Pancreas (tissue), 10 donors: Measurements from ENCODE around the gene MMADHC. TPM values are rescaled to one million over a fixed set of nuclear protein-coding genes. Genes with fewer than 3 reads are reported as not detected.
"Not testable (repeated sequence)": the region's sequence is repeated elsewhere in the genome, so short reads cannot be mapped to it uniquely, and the experiment has no call there.

ENCODE experiments used
- ATAC-seq, 4 donors: fragments of 200-7000 bp; cut with Tn5 transposase; one replicate each; pipeline versions ENCODE4 v1.8.0 to v1.9.1; 2020; ENCODE audit warnings: mild to moderate bottlenecking in 4 of 4, moderate library complexity in 4 of 4
- DNase-seq, 6 donors: peaks; one replicate each; pipeline ENCODE4 v3.0.0-alpha.2; 2020
- FAIRE-seq: peaks from 2 replicates; lab custom pipeline; 2012; peaks lifted over from hg19 to GRCh38; lab: Jason Lieb, UNC
- H3K27ac ChIP-seq, 4 donors: fragments of 200-600 bp; sonication (generic); 1 replicate in 3 of 4; 2 replicates in 1 of 4; pipeline versions ENCODE4 v1.5.0 to v1.8.0; 2020
- H3K27me3 ChIP-seq, 4 donors: fragments of 200-600 bp; one replicate each; pipeline ENCODE4 v1.8.0; 2021
- H3K36me3 ChIP-seq, 3 donors: fragments of 200-600 bp; sonication (generic) in 1 of 3; one replicate each; pipeline versions ENCODE4 v1.5.0 to v1.8.0; 2020 to 2021
- H3K4me1 ChIP-seq, 3 donors: fragments of 200-600 bp; one replicate each; pipeline ENCODE4 v1.8.0; 2021
- H3K4me3 ChIP-seq, 4 donors: fragments of 200-600 bp; sonication (generic) in 2 of 4; one replicate each; pipeline versions ENCODE4 v1.5.0 to v1.8.0; 2020 to 2021
- H3K9me3 ChIP-seq, 4 donors: fragments of 200-600 bp; one replicate each; pipeline ENCODE4 v1.8.0; 2021
- WGBS, 2 donors: extraction: QIAGEN DNeasy Blood & Tissue Kit; methylation state at CpG; one replicate each; pipeline ENCODE4 v1.1.7; 2013; 5-methylcytosine and 5-hydroxymethylcytosine counted together
- intact Hi-C, 3 donors: fragments of 100-400 bp; cut with DNase I; formaldehyde crosslinking; loops; one replicate each; pipeline versions ENCODE4 v1.11.1 to v1.14.2; 2022
- polyA plus RNA-seq, 2 donors: library from polyadenylated mRNA; stranded (reverse); fragments of 200-250 nt; gene quantifications; one replicate each; pipeline ENCODE4 v1.2.3, GENCODE V29; 2013
- total RNA-seq, 6 donors: library from RNA; stranded (reverse); fragmentation: NEBNext Ultra II Directional in 4 of 6; extraction: Animal tissue kit (Norgen Biotek cat#: 25700) in 4 of 6; gene quantifications; one replicate each; pipeline versions ENCODE4 v1.2.1 to v1.2.4, GENCODE V29; 2021 to 2023
- TF ChIP-seq, protein P1 (sequence below), 4 donors: fragments of 200-600 bp; sonication (generic) in 3 of 4; IDR thresholded peaks; one replicate each; pipeline versions ENCODE4 v1.5.0 to v1.8.0; 2021; ENCODE audit warnings: antibody characterized with exemption in 4 of 4
- donor health status: healthy with polysubstance abuse.
- donor health status: DM: no; HTN: no; CAD: no; lungs with moderate emphysema.
- donor health status: DM: no; HTN: no; CAD: no.
- donor health status: control.
- donor health status: control.
- donor health status: Bipolar disorder and iron deficiency.
- donor health status: DM: yes; HTN: yes; CAD: no.
- donor health status: DM: no; HTN: no; CAD: no.
- donor health status: DM: no; HTN: no; CAD: no.
- donor health status: DM: yes; HTN: yes; CAD: no.

MMADHC gene
- total and polyA plus RNA-seq, 8 donors: 20.1 to 68.0 (median 57.4) TPM

DNA sequence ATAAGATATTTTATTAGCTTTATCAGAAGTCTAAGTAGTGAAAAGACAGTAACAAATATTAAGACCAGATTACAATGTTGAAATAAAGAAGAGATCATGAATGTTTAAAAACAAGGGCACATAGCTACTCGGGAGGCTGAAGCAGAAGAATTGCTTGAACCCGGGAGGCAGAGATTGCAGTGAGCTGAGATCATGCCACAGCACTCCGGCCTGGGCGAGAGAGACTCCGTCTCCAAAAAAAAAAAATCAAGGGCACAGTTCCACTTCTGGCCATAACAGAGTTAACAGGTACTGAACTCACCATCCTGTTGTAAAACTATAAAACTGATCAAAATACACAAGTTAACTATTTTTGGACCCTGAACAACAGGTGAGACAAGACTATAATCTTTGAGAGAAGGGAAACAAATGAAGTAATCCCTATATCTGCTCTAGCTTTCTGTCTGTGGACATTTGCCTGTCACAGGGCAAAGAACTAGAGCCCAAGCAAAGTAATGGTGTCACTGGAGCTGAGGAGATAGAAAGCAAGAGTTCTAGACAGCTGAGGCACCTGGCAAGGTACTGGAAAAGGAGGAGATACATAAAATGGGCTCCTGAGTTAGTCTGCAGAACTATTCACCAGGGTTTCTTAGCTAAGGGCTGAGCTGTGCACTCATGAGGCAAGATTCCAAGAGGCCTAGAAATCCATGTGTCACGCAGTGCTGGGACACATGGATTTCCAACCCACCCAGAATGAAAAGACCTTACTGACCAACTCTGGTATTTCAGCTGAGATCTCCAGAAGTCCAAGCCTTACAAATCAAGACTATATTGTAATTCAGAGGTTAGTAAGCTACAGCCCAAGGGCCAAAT, 15.2 kb downstream of the MMADHC start:
- H3K4me1 ChIP-seq: peaks cover 0 to 8% (median 0%) of the 10 kb centered on the region in 3 donors
- peaks cover 0 to 52% (median 29%) of the 10 kb centered on the region in 3 donors for H3K36me3 ChIP-seq
- DNase-seq (no peak), FAIRE-seq (no peak), ATAC-seq (peak in 2 of 4 donors; percentile 27 to 38)
- H3K9me3 ChIP-seq: no peaks in the 10 kb centered on the region
- H3K27ac ChIP-seq: no peak overlapping the region
- WGBS, 2 donors: 75 to 81% methylated on average over 6 of the region's 6 CpGs
- no peak overlapping the region for H3K4me3 ChIP-seq
- no peaks in the 10 kb centered on the region for H3K27me3 ChIP-seq
- TF ChIP-seq, protein P1, sequence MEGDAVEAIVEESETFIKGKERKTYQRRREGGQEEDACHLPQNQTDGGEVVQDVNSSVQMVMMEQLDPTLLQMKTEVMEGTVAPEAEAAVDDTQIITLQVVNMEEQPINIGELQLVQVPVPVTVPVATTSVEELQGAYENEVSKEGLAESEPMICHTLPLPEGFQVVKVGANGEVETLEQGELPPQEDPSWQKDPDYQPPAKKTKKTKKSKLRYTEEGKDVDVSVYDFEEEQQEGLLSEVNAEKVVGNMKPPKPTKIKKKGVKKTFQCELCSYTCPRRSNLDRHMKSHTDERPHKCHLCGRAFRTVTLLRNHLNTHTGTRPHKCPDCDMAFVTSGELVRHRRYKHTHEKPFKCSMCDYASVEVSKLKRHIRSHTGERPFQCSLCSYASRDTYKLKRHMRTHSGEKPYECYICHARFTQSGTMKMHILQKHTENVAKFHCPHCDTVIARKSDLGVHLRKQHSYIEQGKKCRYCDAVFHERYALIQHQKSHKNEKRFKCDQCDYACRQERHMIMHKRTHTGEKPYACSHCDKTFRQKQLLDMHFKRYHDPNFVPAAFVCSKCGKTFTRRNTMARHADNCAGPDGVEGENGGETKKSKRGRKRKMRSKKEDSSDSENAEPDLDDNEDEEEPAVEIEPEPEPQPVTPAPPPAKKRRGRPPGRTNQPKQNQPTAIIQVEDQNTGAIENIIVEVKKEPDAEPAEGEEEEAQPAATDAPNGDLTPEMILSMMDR (IDR thresholded peaks at IDR 0.05): no peak
- intact Hi-C loops: no loop called here

DNA sequence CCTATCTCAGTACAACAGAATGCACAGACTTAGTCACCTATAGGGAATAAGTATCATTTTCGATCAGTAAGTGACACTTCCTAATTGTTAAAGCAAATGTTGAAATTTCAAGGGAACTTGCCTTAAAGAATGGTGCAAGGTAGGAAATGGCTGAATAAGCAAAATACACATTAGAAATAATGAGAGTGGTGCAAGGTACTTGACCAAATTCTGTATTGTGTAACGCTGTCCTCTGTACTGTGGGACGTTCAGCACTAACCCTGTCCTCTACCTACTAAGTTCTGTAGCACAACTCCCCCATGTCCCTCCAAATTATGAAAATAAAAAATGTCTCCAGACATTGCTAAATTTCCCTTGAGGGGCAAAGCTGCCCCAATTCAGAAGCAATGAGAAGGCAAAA, 19.4 kb downstream of the MMADHC start:
- DNase-seq: no peak
- FAIRE-seq: no peak
- ATAC-seq: no peak
- no peaks in the 10 kb centered on the region for H3K9me3 ChIP-seq
- TF ChIP-seq, protein P1 (IDR thresholded peaks at IDR 0.05): no peak
- no peaks in the 10 kb centered on the region for H3K27me3 ChIP-seq
- intact Hi-C loops: loop anchor here in 1 of 3 donors (5.0 kb wide), 1 partner anchor 546 kb away; no protein-coding TSS in a partner anchor
- H3K4me3 ChIP-seq: no peak overlapping the region
- peaks cover 0 to 32% (median 19%) of the 10 kb centered on the region in 3 donors for H3K36me3 ChIP-seq
- H3K27ac ChIP-seq: no peak overlapping the region
- 95% methylated on average over 3 of the region's 3 CpGs for WGBS, 2 donors
- H3K4me1 ChIP-seq: no peaks in the 10 kb centered on the region

DNA sequence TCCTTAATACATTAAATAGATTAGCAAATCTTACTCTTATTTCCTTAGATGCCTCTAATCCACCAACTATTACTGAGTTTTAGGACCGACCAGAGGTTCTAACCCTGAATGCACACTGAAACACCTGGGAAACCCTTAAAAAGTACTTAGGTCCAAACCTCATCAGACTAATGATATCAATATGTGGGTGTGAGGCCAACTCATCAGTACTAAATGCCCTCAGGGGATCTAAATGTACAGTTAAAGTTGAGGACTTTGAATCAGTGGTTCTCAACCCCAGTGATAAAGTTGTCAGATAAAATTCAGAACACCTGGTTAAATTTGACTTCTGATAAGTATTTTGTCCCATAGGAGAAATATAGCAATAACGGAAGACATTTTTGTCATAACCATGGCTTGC, 20.9 kb downstream of the MMADHC start:
- ATAC-seq: no peak
- intact Hi-C loops: loop anchor here in 1 of 3 donors (5.0 kb wide), 1 partner anchor 544 kb away; no protein-coding TSS in a partner anchor
- no peak for FAIRE-seq
- TF ChIP-seq, protein P1 (IDR thresholded peaks at IDR 0.05): no peak
- Histone ChIP-seq H3K4me3 (no peak overlapping the region), H3K27ac (no peak overlapping the region), H3K27me3 (no peaks in the 10 kb centered on the region), H3K9me3 (no peaks in the 10 kb centered on the region), H3K36me3 (peaks cover 0 to 32% (median 19%) of the 10 kb centered on the region in 3 donors), H3K4me1 (peaks cover 0 to 11% (median 9%) of the 10 kb centered on the region in 3 donors)
- 58 to 84% methylated on average over 2 of the region's 2 CpGs for WGBS, 2 donors
- DNase-seq: no peak

DNA sequence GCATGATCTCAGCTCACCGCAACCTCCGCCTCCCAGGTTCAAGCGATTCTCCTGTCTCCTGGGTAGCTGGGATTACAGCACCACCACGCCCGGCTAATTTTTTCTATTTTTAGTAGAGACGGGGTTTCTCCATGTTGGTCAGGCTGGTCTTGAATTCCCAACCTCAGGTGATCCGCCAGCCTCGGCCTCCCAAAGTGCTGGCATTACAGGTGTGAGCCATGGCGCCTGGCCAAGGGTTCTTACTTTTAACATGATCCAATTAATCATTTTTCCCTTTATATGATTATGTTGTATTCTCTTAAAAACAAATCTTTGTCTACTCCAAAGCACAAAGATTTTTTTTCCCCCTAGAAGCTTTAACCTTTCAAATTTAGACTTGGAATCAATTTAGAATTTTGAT, 21.9 kb downstream of the MMADHC start:
- ATAC-seq, H3K27ac ChIP-seq, FAIRE-seq, H3K27me3 ChIP-seq, H3K4me3 ChIP-seq, H3K9me3 ChIP-seq: not testable (repeated sequence)
- peak in 2 of 6 donors; percentile 21 to 43 for DNase-seq
- WGBS, 2 donors: 88 to 92% methylated on average over 9 of the region's 9 CpGs
- intact Hi-C loops: loop anchor here in 1 of 3 donors (5.0 kb wide), 1 partner anchor 543 kb away; no protein-coding TSS in a partner anchor
- Histone ChIP-seq H3K36me3 (peaks cover 0 to 27% (median 17%) of the 10 kb centered on the region in 3 donors), H3K4me1 (peaks cover 0 to 11% (median 9%) of the 10 kb centered on the region in 3 donors)

DNA sequence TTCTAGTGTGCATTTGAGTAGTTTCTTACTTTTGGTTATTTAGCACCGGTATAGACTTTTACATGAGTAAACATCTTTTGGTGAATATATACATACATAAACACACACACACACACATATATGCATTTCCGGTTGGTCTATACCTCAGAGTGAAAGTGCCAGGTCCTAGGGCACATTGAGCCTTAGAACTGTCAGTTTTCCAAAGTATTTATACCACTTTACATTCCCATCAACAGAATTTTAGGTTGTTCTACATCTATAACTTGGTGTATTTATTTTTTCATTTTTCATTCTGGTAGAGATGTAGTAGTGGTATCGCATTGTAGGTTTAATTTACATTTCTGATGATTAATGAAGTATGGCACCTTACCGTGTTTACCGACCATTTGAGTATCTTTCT, 22.6 kb downstream of the MMADHC start:
- ATAC-seq (no peak), DNase-seq (no peak), FAIRE-seq (no peak)
- H3K4me1 ChIP-seq: peaks cover 0 to 11% (median 9%) of the 10 kb centered on the region in 3 donors
- H3K4me3 ChIP-seq: no peak overlapping the region
- H3K9me3 ChIP-seq: no peaks in the 10 kb centered on the region
- intact Hi-C loops: loop anchor here in 2 of 3 donors (5.0 kb wide), 2 partner anchors 543 to 548 kb away; no protein-coding TSS in a partner anchor
- H3K27ac ChIP-seq: no peak overlapping the region
- H3K27me3 ChIP-seq: no peaks in the 10 kb centered on the region
- TF ChIP-seq, protein P1 (IDR thresholded peaks at IDR 0.05): no peak
- WGBS, 2 donors: 52 to 54% methylated on average over 5 of the region's 5 CpGs
- H3K36me3 ChIP-seq: peaks cover 0 to 22% (median 17%) of the 10 kb centered on the region in 3 donors
